ENCODE measurements around the gene PATL1.
"Not testable (repeated sequence)": the region's sequence is repeated elsewhere in the genome, so short reads cannot be mapped to it uniquely, and the experiment has no call there.

PATL1 gene

DNA sequence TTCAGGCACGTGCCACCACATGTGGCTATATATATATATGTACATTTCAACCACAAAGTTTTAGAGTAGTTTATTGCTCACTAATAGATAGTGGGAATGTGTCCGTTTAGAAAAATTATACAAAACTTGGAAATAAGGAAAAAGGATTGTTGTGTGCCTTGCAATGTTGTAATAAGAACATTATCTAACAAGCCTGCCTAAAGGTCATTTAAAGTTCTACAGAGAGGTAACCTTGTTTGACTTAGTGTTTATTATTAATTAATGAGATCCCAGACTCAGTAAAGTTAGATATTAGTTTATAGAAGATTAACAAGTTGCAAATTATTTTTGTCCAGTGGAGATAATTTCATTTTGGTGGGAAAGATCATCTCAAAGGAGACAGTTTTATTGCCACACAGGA is 5.5 kb upstream of the PATL1 start:
- no peak for DNase-seq (ENCODE audit: low spot score)

DNA sequence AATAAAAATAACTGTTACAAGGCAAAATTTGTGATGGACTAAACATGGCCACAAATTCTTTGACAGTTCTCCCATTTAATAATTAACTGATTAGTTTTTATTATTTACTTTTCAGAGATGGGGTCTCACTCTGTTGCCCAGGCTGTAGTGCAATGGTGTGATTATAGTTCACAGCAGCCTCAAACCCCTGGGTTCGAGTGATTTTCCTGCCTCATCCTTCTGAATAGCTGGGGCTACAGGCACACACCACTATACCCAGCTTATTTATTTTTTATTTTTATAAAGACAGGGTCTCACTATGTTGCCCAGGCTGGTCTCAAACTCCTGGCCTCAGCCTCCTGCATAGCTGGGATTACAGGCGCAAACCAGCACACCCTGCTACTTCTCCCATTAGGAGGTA is 4.5 kb upstream of the PATL1 start:
- DNase-seq (ENCODE audit: low spot score), result no peak

- DNase-seq (ENCODE audit: low spot score), result no peak
These were observed 2.6 kb upstream of the PATL1 start for GRCh38 chr11:59671471-59671870.

DNA sequence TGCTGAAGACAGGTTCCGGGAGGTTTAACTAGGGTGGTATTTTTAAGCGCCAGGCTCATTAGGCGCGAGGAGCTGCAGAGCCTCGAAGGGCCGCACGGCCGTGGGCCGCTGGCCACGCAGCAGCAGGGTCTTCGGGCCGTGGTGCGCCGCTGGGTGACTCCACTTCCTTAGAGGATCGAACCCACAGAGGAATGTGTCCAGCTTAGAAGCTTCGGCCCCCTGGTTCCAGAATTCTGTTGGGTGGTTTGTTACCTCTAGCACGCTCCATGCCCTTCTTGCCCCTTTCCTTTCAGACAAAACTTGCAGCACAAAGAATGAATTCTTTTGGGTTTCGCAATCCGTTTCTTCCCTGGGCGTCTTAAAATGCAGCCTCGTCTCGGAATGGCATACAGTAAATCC is 773 bp upstream of the PATL1 start:
- DNase-seq (ENCODE audit: low spot score), result no peak

GRCh38 chr11:59668188-59668949 is 468 bp downstream of the PATL1 start:
- DNase-seq (ENCODE audit: low spot score), result peak; percentile 17

- no peak for DNase-seq (ENCODE audit: low spot score)
These were observed 1.0 kb downstream of the PATL1 start for GRCh38 chr11:59667812-59668187.

DNA sequence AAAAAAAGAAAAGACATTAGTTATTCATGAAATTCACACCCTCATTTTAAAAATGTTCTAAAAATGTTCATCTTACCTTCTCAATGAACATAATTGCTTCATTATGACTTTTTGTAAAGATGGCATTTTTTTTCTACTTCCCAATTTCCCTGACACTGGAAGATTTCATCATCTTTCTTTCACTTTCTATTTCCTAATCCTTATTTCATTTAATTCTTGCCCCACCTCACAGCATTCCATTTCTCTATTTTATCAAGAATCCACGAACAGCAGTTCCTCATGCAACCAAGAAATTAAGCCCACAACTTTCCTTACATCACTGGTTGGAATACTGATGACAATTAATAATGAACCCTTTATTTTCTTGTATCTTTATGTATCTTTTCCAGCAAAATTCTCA is 1.9 kb downstream of the PATL1 start:
- DNase-seq (ENCODE audit: low spot score), result no peak

GRCh38 chr11:59660621-59661020 is 8.2 kb downstream of the PATL1 start:
- DNase-seq (ENCODE audit: low spot score), result no peak

GRCh38 chr11:59659981-59660380 is 8.9 kb downstream of the PATL1 start:
- DNase-seq (ENCODE audit: low spot score), result no peak

DNA sequence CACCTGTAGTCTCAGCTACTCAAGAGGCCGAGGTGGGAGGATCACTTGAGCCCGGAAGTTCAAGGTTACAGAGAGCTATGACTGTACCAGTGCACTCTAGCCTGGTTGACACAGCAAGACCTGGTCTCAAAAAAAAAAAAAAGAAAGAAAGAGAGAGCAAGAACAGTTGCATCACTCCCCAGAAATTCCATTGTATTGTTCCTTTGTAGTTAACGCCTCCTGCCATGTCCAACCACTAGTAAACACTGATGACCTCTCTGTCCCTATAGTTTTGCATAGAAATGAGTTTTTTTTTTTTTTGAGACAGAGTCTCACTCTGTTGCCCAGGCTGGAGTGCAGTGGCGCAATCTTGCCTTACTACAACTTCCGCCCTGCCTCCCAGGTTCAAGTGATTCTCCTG is 10.8 kb downstream of the PATL1 start:
- DNase-seq (ENCODE audit: low spot score), result no peak

DNA sequence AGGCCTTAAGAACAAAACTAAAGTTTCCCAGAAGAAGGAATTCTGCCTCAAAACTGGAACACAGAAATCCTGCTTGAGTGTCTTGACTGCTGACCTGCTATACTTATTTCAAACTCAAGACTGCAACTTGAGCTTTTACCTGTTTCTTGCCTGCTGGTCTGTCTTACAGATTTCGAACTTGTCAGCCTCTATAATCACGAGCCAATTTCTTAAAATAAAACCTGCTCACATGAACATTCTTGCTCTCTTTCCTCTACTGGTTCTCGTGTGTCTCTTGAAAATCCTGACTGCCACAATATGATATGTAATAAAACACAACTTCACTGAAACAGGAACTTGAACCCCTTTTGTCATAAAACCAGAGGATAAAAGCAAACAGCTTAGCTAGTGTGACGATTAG is 13.9 kb downstream of the PATL1 start:
- no peak for DNase-seq (ENCODE audit: low spot score)

- DNase-seq (ENCODE audit: low spot score), result no peak
These were observed 21.4 kb downstream of the PATL1 start for GRCh38 chr11:59647245-59647980.

DNA sequence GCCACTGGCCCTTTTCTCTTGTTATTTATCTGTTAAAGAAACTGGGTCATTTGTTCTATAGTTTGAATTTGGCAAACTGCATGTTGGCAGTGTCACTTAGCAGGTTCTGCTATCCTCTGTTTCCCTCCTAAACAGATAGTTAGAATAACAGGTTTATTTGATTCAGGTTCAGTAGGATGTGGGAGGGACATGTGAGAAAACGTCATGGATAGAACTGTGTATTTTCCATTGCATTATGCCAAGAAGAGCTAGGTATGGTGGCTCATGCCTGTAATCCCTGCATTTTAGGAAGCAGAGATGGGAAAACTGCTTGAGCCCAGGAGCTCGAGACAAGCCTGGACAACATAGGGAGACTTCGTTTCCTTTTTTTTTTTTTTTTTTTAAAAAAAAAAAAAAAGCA is 24.3 kb downstream of the PATL1 start:
- DNase-seq (ENCODE audit: low spot score), result no peak

- no peak for DNase-seq (ENCODE audit: low spot score)
These were observed 25.4 kb downstream of the PATL1 start for GRCh38 chr11:59643390-59643789.

- no peak for DNase-seq (ENCODE audit: low spot score)
These were observed 27.7 kb downstream of the PATL1 start for GRCh38 chr11:59641156-59641555.

- DNase-seq (ENCODE audit: low spot score), result no peak
These were observed 38.3 kb downstream of the PATL1 start for GRCh38 chr11:59630493-59630892.

GRCh38 chr11:59629996-59630395 is 38.8 kb downstream of the PATL1 start:
- no peak for DNase-seq (ENCODE audit: low spot score)

DNA sequence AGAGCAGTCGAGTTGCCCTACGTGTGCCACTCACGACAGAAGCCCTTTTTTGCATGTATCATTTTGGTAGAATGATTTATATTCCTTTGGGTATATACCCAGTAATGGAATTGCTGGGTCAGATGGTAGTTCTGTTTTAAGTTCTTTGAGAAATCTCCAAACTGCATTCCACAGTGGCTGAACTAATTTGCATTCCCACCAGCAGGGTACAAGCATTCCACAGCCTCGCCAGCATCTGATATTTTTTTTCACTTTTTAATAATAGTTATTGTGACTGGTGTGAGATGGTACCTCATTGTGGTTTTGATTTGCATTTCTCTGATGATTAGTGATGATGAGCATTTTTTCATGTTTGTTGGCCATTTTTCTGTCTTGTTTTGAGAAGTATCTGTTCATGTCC is 41.9 kb downstream of the PATL1 start:
- not testable (repeated sequence) for DNase-seq (ENCODE audit: low spot score)

DNA sequence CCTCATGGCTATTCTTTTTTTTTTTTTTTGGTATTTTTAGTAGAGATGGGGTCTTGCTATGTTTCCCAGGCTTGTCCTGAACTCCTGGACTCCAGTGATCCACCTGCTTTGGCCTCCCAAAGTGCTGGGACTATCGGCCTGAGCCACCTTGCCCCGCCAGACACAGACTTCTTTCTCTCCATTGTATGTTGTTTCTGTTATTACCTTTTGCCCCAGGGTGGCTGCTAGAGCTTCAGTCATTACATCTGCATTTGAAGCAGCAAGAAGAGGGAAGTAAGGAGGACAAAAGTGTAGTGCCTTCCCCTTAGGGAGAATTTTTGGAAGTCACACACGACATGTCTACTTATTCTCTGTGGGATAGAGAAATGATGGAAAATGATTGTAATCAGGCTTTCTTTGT is 43.1 kb downstream of the PATL1 start:
- DNase-seq (ENCODE audit: low spot score), result no peak

DNA sequence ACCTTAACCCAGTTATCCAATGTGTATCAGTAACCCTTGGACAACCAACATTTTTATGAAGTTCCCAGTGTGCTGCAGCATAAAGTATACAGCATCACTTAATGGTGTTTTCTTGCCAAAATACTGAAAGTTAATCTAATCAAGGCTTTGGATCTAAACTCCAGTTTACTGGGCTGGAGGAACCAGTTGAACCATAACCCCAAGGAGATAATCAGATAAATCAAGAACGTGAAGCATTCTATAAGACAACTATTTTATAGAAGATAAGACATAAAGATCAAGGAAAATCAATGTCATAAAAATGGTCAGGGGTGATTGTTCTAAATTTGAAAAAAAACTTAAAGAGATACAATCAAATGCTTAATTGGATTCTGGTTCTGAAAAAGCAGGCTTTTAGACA is 51.0 kb downstream of the PATL1 start:
- no peak for DNase-seq (ENCODE audit: low spot score)

DNA sequence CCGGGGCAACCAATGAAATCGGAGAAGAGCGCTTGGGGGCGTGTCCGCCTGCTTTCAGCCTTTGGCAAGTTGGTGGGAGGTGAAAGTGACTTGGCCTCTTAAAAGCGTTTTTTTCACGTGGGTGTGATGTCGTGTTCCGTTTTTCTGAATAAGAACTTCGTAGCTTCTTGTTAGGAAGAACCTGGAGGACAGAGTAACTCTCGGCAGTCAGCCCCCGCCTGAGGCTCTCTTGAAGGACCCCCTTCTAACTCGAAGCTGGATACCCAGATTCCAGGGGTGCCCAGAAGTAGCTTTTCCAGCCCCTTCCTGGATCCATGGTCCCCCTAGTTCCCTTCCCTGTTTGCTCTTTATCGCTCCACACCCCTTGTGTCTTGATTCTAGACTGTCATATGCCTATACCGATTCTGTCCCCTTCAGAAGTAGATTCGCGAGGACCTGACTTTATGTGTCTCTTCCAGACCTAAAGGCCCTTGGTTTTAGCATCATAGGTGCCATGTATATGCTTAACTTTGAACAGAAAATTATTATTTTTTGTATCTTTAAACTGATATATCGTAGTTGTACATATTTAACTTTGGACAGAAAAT is 52.3 kb downstream of the PATL1 start:
- no peak for DNase-seq (ENCODE audit: low spot score)

DNA sequence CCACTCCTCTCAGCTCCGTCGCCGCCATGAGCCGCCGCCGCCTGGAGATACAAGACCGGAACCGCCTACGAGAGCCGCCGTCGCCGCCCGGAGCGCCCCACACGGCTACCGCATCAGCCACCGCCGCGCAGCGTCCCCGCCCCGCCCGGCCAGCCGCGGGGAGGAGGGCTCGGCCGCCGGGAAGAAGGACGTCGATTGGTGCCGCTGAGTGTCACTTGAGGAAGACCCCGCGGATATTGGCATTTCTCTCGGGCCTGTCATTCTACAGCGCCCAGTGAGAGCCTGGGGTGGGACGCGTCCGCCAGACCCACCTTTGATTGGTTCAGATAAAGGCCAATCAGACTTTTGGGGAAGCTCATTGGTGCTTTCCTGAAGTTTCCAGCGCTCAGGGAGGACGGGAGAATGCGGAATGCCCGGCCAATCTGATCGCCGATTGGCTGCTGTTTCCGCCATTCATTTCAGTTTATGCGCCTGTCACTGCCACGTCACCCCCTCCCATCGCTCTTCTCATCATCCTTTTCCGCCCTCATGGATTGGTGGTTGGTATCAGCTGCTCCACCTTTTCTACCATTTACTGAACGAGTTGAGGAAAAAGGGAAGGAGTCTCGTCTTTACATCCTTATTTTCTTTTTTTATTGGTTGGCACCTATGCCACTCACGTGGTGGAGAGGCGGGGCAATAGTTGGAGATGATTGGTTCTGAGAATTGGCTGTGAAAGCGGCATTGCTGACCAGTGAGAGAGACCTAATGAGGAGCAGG is 53.0 kb downstream of the PATL1 start, which contains the start of gene OSBP:
Gene OSBP, minus strand, starts transcription at position 138 of the 759 bp plus-strand sequence. Its CDS starts 110 bp downstream, at position 28.
- DNase-seq (ENCODE audit: low spot score), result peak; percentile 100

Measured in kidney capillary endothelial cell (primary cell).